OCI-LY7 (cell line): ENCODE data around the gene BCL3. TPM values are rescaled to one million over a fixed set of nuclear protein-coding genes. Genes with fewer than 3 reads are reported as not detected.
A peak's percentile ranks its signal among the peaks of the same experiment; 100 is the strongest.

ENCODE experiments used
- BruUV-seq: library from RNA; stranded (reverse); fragments of 400-500 nt; replicated peaks from 2 replicates; lab custom pipeline; 2021; lab: Mats Ljungman, UMichigan
- CTCF ChIA-PET: fragments of 300-600 bp; sonication (Branson Sonifier 250); formaldehyde crosslinking; loops from one replicate; lab custom pipeline; 2022; ENCODE audit warnings: antibody characterized with exemption; ENCODE audit not compliant: unreplicated experiment; lab: Charles Lee
- POLR2A ChIA-PET: fragments of 300-600 bp; sonication (Branson Sonifier 250); formaldehyde crosslinking; loops from one replicate; lab custom pipeline; 2022; ENCODE audit warnings: antibody characterized with exemption; lab: Charles Lee
- DNase-seq: peaks from one replicate; pipeline ENCODE4 v3.0.0-alpha.2; 2015; ENCODE audit warnings: low spot score
- H2AFZ ChIP-seq: fragments of 200-600 bp; sonication (generic), shearing (Covaris generic); 2 replicates; pipeline ENCODE4 v1.6.1; 2014; ENCODE audit warnings: mild to moderate bottlenecking, antibody characterized with exemption, low read length, moderate library complexity
- H3K27ac ChIP-seq: fragments of 200-600 bp; sonication (generic); 2 replicates; pipeline ENCODE4 v1.5.1; 2014; ENCODE audit warnings: mixed run types, low read depth, mild to moderate bottlenecking, moderate library complexity, low read length, inconsistent platforms; ENCODE audit not compliant: poor library complexity, severe bottlenecking
- H3K36me3 ChIP-seq: fragments of 200-600 bp; sonication (generic); 2 replicates; pipeline ENCODE4 v1.6.1; 2014; ENCODE audit warnings: mild to moderate bottlenecking, antibody characterized with exemption, low read length, moderate library complexity, mixed read lengths; ENCODE audit not compliant: insufficient read depth
- H3K4me1 ChIP-seq: fragments of 200-600 bp; sonication (generic); 2 replicates; pipeline ENCODE4 v1.5.1; 2014; ENCODE audit warnings: mild to moderate bottlenecking, low read length; ENCODE audit not compliant: insufficient read depth, poor library complexity, severe bottlenecking
- H3K4me2 ChIP-seq: fragments of 200-600 bp; sonication (generic); 2 replicates; pipeline ENCODE4 v1.6.1; 2014; ENCODE audit warnings: mild to moderate bottlenecking, low read length
- H3K4me3 ChIP-seq: fragments of 200-600 bp; sonication (generic); 2 replicates; pipeline ENCODE4 v1.5.1; 2014; ENCODE audit warnings: mild to moderate bottlenecking, low read depth, low read length; ENCODE audit not compliant: poor library complexity, severe bottlenecking
- H3K79me2 ChIP-seq: fragments of 200-600 bp; sonication (generic); 2 replicates; pipeline ENCODE4 v1.6.1; 2016; ENCODE audit warnings: low read depth, mild to moderate bottlenecking, low read length, moderate library complexity, mixed read lengths; ENCODE audit not compliant: insufficient read depth
- H3K9me2 ChIP-seq: fragments of 200-600 bp; sonication (generic); 2 replicates; pipeline ENCODE4 v1.6.1; 2016; ENCODE audit warnings: mild to moderate bottlenecking, low read length, mixed read lengths; ENCODE audit not compliant: insufficient read depth
- H3K9me3 ChIP-seq: fragments of 200-600 bp; sonication (generic); 2 replicates; pipeline ENCODE4 v1.6.1; 2014; ENCODE audit warnings: mild to moderate bottlenecking, mixed run types, low read length, mixed read lengths
- H4K20me1 ChIP-seq: fragments of 200-600 bp; sonication (generic); 2 replicates; pipeline ENCODE4 v1.6.1; 2014; ENCODE audit warnings: mild to moderate bottlenecking, antibody characterized with exemption, low read length, moderate library complexity, mixed read lengths; ENCODE audit not compliant: insufficient read depth
- CTCF ChIP-seq: fragments of 200-600 bp; sonication (generic); conservative IDR thresholded peaks from 2 replicates; pipeline ENCODE4 v1.5.1; 2014; ENCODE audit warnings: mild to moderate bottlenecking, antibody characterized with exemption, low read length, moderate library complexity, mixed read lengths
- EZH2phosphoT487 ChIP-seq: fragments of 200-600 bp; sonication (generic); IDR thresholded peaks from 2 replicates; pipeline ENCODE4 v1.6.1; 2018; ENCODE audit warnings: low read depth, borderline replicate concordance, mild to moderate bottlenecking, mixed run types, antibody characterized with exemption, low read length, moderate library complexity, mixed read lengths
- intact Hi-C: fragments of 100-400 bp; cut with micrococcal nuclease; formaldehyde crosslinking; loops from one replicate; pipeline ENCODE4 v1.10.0; 2022; ENCODE audit not compliant: unreplicated experiment
- total RNA-seq, 2 experiments: library from RNA; depleted of rRNA in 1 of 2; stranded (reverse); fragments of >200 nt in 1 of 2; shearing (Covaris generic) in 1 of 2; gene quantifications; 2 replicates each; pipeline ENCODE4 v1.2.3, GENCODE V29; 2014 to 2022

Gene BCL3
- total RNA-seq, 2 experiments from 2014 or later, result 10.2 to 18.6 TPM

GRCh38 chr19:44782729-44783128 lies 34.2 kb downstream of the BCL3 start:
- Histone ChIP-seq H3K9me2 (no peaks in the 10 kb centered on the region), H3K4me3 (no peak overlapping the region), H3K9me3 (no peaks in the 10 kb centered on the region), H2AFZ (no peak overlapping the region), H3K4me2 (no peak overlapping the region), H3K4me1 (peaks cover 4% of the 10 kb centered on the region), H4K20me1 (no peaks in the 10 kb centered on the region), H3K79me2 (no peaks in the 10 kb centered on the region), H3K27ac (no peak overlapping the region), H3K36me3 (no peaks in the 10 kb centered on the region)
- ChIA-PET CTCF (no interaction called here), POLR2A (no interaction called here)
- no TSS peak for BruUV-seq
- TF ChIP-seq CTCF (peak; percentile 41; the same call in 1 of the 2 replicates), EZH2phosphoT487 (no peak)
- intact Hi-C loops, result no loop called here
- no peak for DNase-seq

- intact Hi-C loops, result no loop called here
- no peak overlapping the region for H3K4me3 ChIP-seq
- H2AFZ ChIP-seq, result no peak overlapping the region
- CTCF ChIA-PET, result interaction anchor here (0.6 kb wide), 1 partner anchor 47 kb away, joined by 3 read pairs; no protein-coding TSS in a partner anchor
- H3K27ac ChIP-seq, result no peak overlapping the region
- no peak for TF ChIP-seq CTCF
- no peak for TF ChIP-seq EZH2phosphoT487
- no TSS peak for BruUV-seq
- POLR2A ChIA-PET, result no interaction called here
- H4K20me1 ChIP-seq, result no peaks in the 10 kb centered on the region
- H3K9me2 ChIP-seq, result no peaks in the 10 kb centered on the region
- no peaks in the 10 kb centered on the region for H3K9me3 ChIP-seq
- no peak overlapping the region for H3K4me2 ChIP-seq
- H3K36me3 ChIP-seq, result no peaks in the 10 kb centered on the region
- peaks cover 4% of the 10 kb centered on the region for H3K4me1 ChIP-seq
- no peaks in the 10 kb centered on the region for H3K79me2 ChIP-seq
- no peak for DNase-seq
Measured at GRCh38 chr19:44783545-44783944, 35.0 kb downstream of the BCL3 start.

GRCh38 chr19:44785271-44785670 lies 36.8 kb downstream of the BCL3 start:
- Histone ChIP-seq H3K79me2 (no peaks in the 10 kb centered on the region), H3K27ac (no peak overlapping the region), H3K9me3 (no peaks in the 10 kb centered on the region), H3K4me2 (no peak overlapping the region), H3K4me3 (no peak overlapping the region), H2AFZ (no peak overlapping the region), H3K4me1 (peaks cover 4% of the 10 kb centered on the region), H4K20me1 (no peaks in the 10 kb centered on the region), H3K36me3 (no peaks in the 10 kb centered on the region), H3K9me2 (no peaks in the 10 kb centered on the region)
- no peak for DNase-seq
- POLR2A ChIA-PET, result no interaction called here
- no TSS peak for BruUV-seq
- CTCF ChIA-PET, result no interaction called here
- intact Hi-C loops, result no loop called here
- TF ChIP-seq CTCF (no peak), EZH2phosphoT487 (no peak)
